Measurements from ENCODE around the gene PKHD1. TPM values are rescaled to one million over a fixed set of nuclear protein-coding genes. Genes with fewer than 3 reads are reported as not detected.

Gene PKHD1
- total RNA-seq, 1 donor from 2014 or later, result 1.6 TPM

- no peaks in the 10 kb centered on the region for H3K27me3 ChIP-seq (ENCODE audit: control insufficient read depth, insufficient read depth, low read length)
- no peak overlapping the region for H3K4me3 ChIP-seq (ENCODE audit: low read depth, low read length)
- TF ChIP-seq CTCF (IDR thresholded peaks at IDR 0.05; ENCODE audit: insufficient read depth, low read length, poor library complexity, severe bottlenecking), result no peak
- DNase-seq (ENCODE audit: low read depth), result no peak
- H3K36me3 ChIP-seq (ENCODE audit: control insufficient read depth, insufficient read depth, low read length), result no peaks in the 10 kb centered on the region
Measured at GRCh38 chr6:51800603-51801002, 286.8 kb downstream of the PKHD1 start.

- H3K36me3 ChIP-seq (ENCODE audit: control insufficient read depth, insufficient read depth, low read length), result no peaks in the 10 kb centered on the region
- TF ChIP-seq CTCF (IDR thresholded peaks at IDR 0.05; ENCODE audit: insufficient read depth, low read length, poor library complexity, severe bottlenecking), result no peak
Measured at GRCh38 chr6:51793393-51793792, 294.0 kb downstream of the PKHD1 start.

GRCh38 chr6:51792273-51793030, 295.0 kb downstream of the PKHD1 start:
- Histone ChIP-seq H3K27me3 (ENCODE audit: control insufficient read depth, insufficient read depth, low read length) (no peaks in the 10 kb centered on the region), H3K4me3 (ENCODE audit: low read depth, low read length) (no peak overlapping the region), H3K36me3 (ENCODE audit: control insufficient read depth, insufficient read depth, low read length) (no peaks in the 10 kb centered on the region)
- no peak for TF ChIP-seq CTCF (IDR thresholded peaks at IDR 0.05; ENCODE audit: insufficient read depth, low read length, poor library complexity, severe bottlenecking)
- no peak for DNase-seq (ENCODE audit: low read depth)

More at GRCh38 chr6:51793393-51793792, 294.0 kb downstream of the PKHD1 start:
- H3K27me3 ChIP-seq (ENCODE audit: control insufficient read depth, insufficient read depth, low read length), result no peaks in the 10 kb centered on the region
- no peak overlapping the region for H3K4me3 ChIP-seq (ENCODE audit: low read depth, low read length)
- DNase-seq (ENCODE audit: low read depth), result no peak

GRCh38 chr6:51790946-51791345, 296.5 kb downstream of the PKHD1 start:
- Histone ChIP-seq H3K36me3 (ENCODE audit: control insufficient read depth, insufficient read depth, low read length) (no peaks in the 10 kb centered on the region), H3K27me3 (ENCODE audit: control insufficient read depth, insufficient read depth, low read length) (no peaks in the 10 kb centered on the region), H3K4me3 (ENCODE audit: low read depth, low read length) (no peak overlapping the region)
- no peak for DNase-seq (ENCODE audit: low read depth)
- no peak for TF ChIP-seq CTCF (IDR thresholded peaks at IDR 0.05; ENCODE audit: insufficient read depth, low read length, poor library complexity, severe bottlenecking)

- Histone ChIP-seq H3K4me3 (ENCODE audit: low read depth, low read length) (no peak overlapping the region), H3K27me3 (ENCODE audit: control insufficient read depth, insufficient read depth, low read length) (no peaks in the 10 kb centered on the region), H3K36me3 (ENCODE audit: control insufficient read depth, insufficient read depth, low read length) (no peaks in the 10 kb centered on the region)
- no peak for DNase-seq (ENCODE audit: low read depth)
- no peak for TF ChIP-seq CTCF (IDR thresholded peaks at IDR 0.05; ENCODE audit: insufficient read depth, low read length, poor library complexity, severe bottlenecking)
Measured at GRCh38 chr6:51788121-51788520, 299.3 kb downstream of the PKHD1 start.

GRCh38 chr6:51778666-51779065, 308.7 kb downstream of the PKHD1 start:
- no peak for DNase-seq (ENCODE audit: low read depth)

More at GRCh38 chr6:51778666-51779065, 308.7 kb downstream of the PKHD1 start:
- Histone ChIP-seq H3K36me3 (ENCODE audit: control insufficient read depth, insufficient read depth, low read length) (no peaks in the 10 kb centered on the region), H3K4me3 (ENCODE audit: low read depth, low read length) (no peak overlapping the region), H3K27me3 (ENCODE audit: control insufficient read depth, insufficient read depth, low read length) (no peaks in the 10 kb centered on the region)
- TF ChIP-seq CTCF (IDR thresholded peaks at IDR 0.05; ENCODE audit: insufficient read depth, low read length, poor library complexity, severe bottlenecking), result no peak
